Activated CD4-positive, alpha-beta T cell treated with anti-CD3 and anti-CD28 coated beads, Interleukin-2, Interleukin-4, amounts not matched to agents 100 ng/mL and 50 ng/mL, durations not matched to agents 16 hours and 8 hours (primary cell): ENCODE measurements around the gene TSSK6.

Experiments
- DNase-seq: peaks from one replicate; pipeline ENCODE4 v3.0.0-alpha.2; 2020; ENCODE audit warnings: low spot score

Gene TSSK6

GRCh38 chr19:19505669-19506326 is 9.6 kb downstream of the TSSK6 start:
- no peak for DNase-seq

- no peak for DNase-seq
Measured at GRCh38 chr19:19504754-19505668, 10.3 kb downstream of the TSSK6 start.

GRCh38 chr19:19502808-19503602 is 12.3 kb downstream of the TSSK6 start:
- DNase-seq: no peak

DNA sequence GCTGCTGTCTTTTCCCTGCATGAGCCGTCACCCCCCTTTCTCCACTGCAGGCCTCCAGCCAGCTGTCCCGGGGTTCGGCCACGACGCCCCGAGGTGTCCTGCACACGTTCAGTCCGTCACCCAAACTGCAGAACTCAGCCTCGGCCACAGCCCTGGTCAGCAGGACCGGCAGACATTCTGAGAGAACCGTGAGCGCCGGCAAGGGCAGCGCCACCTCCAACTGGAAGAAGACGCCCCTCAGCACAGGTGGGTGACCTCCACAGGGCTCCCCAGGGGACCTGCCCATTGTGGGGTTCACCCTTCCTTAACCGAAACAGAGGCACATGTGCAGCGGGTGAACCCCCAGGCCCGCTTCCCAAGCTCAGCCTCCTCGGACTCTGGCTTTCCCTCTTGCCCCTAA is 13.1 kb downstream of the TSSK6 start:
- DNase-seq: no peak

GRCh38 chr19:19501798-19502197 is 13.6 kb downstream of the TSSK6 start:
- DNase-seq: no peak

- no peak for DNase-seq
Measured at GRCh38 chr19:19500975-19501644, 14.2 kb downstream of the TSSK6 start.

- DNase-seq: no peak
Measured at GRCh38 chr19:19499272-19499995, 15.9 kb downstream of the TSSK6 start.

DNA sequence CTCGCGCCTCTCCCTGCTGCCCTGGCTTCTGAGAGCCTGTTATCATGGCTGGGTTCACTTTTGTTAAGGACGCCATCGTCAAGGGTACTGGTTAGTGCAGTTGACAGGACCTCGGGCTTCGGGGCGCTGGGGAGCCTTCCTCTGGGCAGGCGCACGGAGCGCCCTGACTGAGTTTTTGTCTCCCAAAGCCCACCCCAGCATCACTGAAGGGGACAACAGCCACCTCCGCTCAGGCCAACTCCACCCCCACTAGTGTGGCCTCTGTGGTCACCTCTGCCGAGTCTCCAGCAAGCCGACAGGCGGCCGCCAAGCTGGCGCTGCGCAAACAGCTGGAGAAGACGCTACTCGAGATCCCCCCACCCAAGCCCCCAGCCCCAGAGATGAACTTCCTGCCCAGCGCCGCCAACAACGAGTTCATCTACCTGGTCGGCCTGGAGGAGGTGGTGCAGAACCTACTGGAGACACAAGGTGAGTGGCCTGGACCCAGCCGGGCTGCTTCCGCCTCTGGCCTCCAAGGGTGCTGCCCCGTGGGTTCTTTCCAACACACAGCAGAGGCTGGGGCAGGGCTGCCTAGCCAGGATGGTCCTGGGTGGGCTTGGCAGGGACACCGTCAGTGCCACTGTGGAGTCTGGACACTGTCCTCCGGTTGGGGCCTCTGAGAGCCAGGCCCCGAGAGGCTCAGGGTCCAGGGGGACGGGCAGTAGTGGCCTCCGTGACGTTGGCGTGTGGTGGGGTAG is 16.9 kb downstream of the TSSK6 start:
- DNase-seq: no peak

- DNase-seq: no peak
Measured at GRCh38 chr19:19495614-19496603, 19.4 kb downstream of the TSSK6 start.

DNA sequence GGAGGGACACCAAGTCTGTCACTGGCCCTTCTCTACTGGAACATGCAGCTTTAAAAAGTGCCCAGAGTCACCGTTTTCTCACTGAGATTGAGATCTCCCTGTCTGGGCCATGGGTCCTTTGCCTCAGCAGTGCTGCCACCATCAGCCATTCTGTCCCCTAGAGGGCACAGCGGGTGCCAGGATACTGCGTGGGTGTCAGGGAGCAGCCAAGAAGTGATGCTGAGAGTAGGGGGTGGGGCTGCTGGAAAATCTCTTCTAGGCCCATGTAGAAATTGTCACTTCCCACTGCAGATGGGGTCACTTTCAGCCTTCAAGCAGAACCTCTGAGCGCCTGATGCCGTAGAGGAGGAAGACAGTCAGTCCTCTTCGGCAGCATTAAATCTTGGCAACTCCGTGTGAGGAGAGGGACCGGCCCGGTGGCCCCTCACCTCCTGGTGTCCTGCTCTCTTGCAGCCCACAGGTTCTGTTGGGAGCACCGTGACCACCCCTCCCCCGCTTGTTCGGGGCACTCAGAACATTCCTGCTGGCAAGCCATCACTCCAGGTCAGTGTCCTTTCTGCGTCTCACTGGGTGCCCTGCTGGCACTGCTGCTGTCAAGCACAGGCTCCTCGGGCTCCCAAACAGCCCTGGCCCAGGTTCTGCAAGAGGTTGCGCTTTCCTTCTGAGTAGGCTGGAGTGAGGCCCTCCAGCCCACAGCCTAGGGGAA is 21.4 kb downstream of the TSSK6 start:
- no peak for DNase-seq

DNA sequence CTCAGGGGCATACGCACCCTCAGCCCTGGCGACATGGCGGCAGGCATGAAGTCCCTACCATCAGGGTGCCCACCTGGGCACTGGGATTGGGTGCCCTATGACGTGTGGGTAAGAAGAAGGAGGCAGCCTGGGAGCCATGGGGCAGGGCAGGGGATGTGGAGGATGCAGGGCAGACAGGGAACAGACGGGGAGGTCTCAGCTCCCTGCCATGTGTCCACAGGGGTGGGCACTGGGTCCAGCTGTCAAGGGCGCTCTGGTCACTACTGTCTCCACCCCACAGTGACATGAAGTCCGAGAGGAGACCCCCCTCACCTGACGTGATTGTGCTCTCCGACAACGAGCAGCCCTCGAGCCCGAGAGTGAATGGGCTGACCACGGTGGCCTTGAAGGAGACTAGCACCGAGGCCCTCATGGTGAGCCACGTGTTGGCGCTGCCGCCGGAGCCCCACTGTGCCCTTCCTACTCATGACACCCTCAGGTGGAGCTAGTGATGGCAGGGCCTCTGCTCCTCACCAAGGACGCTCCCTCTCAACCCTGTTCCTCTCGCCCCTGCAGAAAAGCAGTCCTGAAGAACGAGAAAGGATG is 23.2 kb downstream of the TSSK6 start:
- DNase-seq: no peak

DNA sequence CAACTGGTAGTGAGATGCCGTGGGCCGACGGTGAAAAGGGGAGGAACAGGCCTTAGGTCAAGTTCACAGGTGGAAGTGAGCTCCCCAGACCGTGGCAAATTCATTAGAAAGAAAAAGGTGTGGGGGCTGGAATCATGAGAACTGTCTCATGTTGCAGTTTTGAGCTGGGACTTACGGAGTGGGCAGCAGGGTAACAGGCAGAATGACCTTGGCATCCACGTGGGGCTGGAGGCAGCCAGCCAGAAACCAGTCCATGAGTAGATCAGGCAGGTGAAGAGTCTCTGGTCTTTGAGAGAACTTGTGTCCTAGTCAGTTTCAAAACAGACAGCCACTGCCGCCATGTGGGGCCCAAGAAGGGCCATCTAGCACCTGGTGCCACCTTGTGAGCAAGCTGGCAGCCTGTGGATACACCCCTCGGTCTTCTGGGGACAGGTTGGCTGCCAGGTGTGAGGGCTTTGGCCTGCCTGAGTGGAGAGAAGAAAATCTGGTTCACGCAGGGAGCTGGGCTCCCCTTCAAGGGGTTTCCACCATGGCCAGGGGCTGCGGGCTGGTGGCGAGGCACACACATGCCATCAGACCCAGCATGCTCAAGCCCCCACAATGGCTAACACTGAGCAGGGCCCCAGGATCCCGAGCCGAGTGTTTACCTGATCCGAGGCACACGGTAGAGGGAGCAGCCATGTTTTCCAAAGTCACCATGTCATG is 23.9 kb downstream of the TSSK6 start:
- DNase-seq: no peak

DNA sequence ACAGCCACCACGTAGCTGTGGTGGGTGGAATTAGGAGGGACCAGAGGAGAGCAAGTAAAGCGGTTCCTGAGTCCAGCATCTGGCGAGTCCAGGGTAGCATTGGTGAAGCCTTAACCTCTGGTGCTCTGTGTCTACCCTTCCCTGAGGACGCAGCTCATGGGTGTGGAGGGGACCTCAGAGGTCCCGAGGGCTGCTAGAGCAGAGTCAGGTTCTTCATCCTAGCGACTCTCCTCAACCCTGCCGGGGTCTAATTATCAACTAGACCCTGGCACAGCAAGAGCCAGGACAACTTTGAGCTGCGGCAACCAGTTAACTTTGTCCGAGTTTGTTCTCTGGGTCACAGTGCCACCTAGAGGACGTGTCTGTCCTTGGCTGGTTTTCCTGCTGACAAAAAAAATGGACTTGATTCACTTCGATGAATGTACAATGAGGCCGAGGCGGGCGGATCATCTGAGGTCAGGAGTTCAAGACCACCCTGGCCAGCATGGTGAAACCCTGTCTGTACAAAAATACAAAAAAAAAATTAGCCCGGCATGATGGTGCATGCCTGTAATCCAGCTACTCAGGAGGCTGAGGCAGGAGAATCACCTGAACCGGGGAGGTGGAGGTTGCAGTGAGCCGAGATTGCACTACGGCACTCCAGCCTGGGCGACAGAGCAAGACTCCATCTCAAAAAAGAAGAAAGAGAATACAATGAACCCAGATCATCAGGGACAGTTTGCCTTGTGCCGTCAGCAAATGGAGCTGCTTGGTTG is 25.0 kb downstream of the TSSK6 start:
- DNase-seq: peak; percentile 83

DNA sequence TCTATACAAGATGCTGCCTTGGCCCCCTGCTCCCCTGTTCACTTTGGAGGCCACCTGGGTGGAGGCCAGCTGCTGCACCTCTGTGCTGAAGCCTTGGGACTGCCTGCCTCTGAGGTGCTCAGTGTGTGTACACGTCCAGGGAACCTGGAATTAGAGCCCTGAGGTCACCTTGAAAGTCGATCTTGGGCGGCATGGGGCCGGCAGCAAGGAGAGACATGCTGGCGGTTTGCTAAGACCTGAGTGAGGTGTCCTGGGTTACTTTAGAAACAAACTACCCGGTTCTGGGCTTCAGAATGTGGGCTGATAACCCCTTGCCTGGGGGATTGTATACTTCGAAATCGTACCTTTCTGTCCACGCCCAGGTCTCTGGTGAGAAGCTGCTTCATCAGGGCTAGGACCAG is 25.5 kb downstream of the TSSK6 start:
- DNase-seq: no peak

DNA sequence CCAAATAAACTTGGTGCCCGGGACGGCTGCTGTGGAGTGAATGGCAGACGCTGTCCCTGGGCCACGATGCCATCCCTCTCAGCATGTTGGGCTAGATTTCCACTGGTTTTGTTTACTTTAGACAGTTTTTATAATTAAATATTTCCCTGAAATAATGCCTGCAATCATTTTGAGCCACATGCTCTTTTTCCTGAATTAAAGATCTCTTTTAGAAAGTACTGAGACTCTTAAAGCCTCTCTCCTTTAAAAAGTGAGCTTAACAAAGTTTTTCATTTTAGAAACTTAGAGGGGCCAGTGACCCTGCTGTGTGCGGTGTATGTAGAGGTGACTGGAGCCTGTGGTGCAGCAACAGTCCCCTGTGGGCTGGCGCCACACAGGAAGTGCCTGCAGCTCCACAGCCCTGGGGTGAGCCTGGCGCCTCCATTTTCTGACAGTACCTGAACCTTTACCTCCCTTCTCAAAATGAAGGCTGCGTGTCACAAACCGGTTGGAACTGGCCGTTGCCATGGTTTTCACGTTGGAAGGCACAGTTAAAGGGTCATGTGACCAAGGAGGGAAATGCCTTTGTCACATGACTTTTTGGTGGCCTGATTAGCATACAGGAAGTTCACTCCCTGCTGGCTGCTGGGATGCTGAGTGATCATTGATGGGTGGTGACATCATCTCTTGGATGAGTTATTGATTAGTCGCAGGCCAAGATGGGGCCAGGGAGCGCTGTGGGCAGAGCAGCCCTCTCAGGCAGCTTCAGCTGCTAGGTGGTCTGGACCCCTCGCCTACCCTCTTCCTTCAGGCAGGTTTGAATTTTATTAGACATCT is 26.3 kb downstream of the TSSK6 start:
- DNase-seq: peak; percentile 97
